DMS153 treated with DMSO at 0.1 percent for 48 hours (cell line): Measurements from ENCODE around the gene PNPLA7.
A peak's percentile ranks its signal among the peaks of the same experiment; 100 is the strongest.
"Not testable (repeated sequence)": the region's sequence is repeated elsewhere in the genome, so short reads cannot be mapped to it uniquely, and the experiment has no call there.

Experiments used
- DNase-seq: peaks from one replicate; lab custom pipeline; 2025; ENCODE audit not compliant: unreplicated experiment; lab: John Stamatoyannopoulos, UW

The PNPLA7 gene

GRCh38 chr9:137543237-137543963 is 6.8 kb downstream of the PNPLA7 start:
- DNase-seq = no peak

GRCh38 chr9:137542486-137542885 is 7.7 kb downstream of the PNPLA7 start:
- DNase-seq = no peak

DNA sequence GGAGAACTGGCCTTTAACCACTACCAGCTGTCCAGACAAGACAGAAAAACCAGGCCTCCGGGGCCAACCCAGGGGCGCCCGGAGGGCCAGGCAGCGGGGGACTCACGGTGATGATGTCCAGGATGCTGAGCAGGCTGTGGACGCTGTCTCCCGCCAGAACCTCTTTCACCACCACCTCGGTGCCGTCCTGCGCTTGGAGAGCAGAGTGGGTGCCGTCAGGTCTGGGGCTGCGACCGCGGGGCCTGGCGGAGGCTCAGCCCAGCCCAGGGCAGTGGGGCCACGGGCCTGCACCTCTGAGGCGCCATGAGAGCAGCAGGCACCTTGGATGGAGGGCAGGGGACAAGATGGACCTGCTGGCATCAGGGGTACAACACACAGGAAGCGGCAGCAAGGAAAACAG is 9.7 kb downstream of the PNPLA7 start:
- DNase-seq = no peak

- no peak for DNase-seq
Observed at GRCh38 chr9:137538058-137538457, 12.1 kb downstream of the PNPLA7 start.

- not testable (repeated sequence) for DNase-seq
Observed at GRCh38 chr9:137536594-137537131, 13.5 kb downstream of the PNPLA7 start.

- DNase-seq = no peak
Observed at GRCh38 chr9:137535120-137535428, 15.1 kb downstream of the PNPLA7 start.

- DNase-seq = peak; percentile 60
Observed at GRCh38 chr9:137534256-137535119, 15.7 kb downstream of the PNPLA7 start.

DNA sequence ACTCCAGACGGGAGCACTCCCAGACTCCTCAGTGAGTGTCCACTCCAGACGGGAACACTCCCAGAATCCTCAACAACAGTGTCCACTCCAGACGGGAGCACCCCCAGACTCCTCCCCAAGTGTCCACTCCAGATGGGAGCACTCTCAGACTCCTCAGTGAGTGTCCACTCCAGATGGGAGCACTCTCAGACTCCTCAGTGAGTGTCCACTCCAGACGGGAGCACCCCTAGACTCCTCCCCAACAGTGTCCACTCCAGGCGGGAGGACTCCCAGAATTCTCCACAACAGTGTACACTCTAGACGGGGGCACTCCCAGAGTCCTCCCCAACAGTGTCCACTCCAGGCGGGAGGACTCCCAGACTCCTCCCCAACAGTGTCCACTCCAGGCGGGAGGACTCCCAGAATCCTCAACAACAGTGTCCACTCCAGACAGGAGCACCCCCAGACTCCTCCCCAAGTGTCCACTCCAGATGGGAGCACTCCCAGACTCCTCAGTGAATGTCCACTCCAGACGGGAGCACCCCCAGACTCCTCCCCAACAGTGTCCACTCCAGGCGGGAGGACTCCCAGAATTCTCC is 17.2 kb downstream of the PNPLA7 start:
- DNase-seq = not testable (repeated sequence)

DNA sequence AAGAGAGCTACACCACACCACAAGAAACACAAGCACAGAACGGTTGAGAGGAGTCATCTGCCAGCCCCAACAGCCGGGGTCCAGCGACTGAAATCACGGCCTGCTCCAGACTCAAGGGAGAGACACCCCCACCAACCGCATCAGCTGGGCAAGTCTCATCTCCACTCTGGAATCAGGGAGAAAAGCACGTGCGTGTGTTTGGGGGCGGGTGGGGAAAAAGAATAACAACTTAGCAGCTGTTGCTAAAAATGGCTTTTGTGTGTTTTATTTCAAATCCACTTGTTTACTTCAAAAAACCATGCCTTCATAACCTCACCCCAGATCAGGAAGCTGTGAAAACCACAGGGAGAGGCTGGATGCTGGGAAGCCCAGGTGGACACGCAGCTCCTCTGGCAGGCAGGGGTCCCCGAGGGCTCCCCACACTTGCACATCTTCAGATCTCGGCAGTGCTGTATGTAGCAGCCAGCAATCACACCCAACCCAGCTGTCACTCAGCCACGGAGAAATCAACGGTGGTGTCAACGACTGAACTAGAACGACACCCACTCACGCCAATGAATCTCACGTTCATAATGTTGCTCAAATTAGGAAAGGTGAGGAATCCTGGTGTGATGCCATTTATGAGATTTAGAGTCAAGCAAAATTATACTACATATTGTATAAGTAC is 19.0 kb downstream of the PNPLA7 start:
- no peak for DNase-seq

DNA sequence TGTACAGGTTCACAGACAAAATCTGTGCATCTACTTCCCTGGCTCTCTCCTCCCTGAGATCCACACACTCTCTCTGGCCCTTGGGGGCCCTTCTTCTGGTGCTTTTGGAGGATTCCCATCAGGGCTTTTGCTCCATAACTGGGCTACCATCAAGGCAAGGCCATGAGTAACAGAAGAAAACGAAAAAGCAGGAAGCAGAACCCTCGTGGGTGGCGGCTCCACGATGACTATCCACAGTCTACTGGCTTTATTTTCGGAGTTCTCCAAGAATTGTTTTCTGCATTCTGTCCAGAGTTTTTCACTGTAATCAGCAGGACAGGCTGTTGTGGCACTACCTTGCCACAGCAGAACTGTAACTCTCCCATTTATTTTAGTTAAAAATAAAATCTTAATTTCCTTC is 19.9 kb downstream of the PNPLA7 start:
- DNase-seq = no peak

- no peak for DNase-seq
Observed at GRCh38 chr9:137524981-137525317, 25.3 kb downstream of the PNPLA7 start.

- DNase-seq = no peak
Observed at GRCh38 chr9:137524161-137524980, 25.8 kb downstream of the PNPLA7 start.

DNA sequence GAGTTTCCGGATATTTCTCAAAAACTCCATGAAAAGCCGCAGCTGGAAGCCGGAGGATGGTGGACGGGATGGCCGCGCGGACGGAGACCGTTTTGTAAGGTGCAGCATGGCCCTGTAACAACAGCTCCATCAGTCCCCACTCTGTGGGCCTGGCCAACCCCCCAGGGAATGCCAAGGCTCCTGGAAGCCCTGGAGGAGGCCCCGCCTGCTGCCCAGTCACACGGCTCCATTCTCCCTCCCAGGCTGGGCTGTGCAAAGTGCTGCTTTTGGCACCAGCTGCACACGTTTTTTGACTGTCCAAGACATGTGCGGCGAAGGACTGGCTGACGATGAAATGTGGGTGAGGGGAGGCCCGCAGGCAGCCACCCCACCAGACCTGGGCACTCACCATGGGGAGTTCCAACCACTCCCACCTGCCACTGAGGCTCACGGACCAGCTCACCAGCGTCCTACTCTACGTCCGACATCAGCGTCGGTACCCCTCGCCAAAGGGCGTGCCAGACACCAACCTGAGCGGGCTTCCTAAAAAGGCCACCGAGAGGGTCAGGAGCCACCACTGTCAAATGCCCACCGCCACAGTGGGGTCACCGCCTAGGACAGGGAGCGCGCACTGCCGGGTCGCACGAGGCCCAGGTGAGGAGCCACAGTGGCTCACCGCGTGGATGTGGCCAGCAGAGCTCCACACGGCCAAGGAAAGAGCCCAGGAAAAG is 27.3 kb downstream of the PNPLA7 start:
- DNase-seq = no peak

DNA sequence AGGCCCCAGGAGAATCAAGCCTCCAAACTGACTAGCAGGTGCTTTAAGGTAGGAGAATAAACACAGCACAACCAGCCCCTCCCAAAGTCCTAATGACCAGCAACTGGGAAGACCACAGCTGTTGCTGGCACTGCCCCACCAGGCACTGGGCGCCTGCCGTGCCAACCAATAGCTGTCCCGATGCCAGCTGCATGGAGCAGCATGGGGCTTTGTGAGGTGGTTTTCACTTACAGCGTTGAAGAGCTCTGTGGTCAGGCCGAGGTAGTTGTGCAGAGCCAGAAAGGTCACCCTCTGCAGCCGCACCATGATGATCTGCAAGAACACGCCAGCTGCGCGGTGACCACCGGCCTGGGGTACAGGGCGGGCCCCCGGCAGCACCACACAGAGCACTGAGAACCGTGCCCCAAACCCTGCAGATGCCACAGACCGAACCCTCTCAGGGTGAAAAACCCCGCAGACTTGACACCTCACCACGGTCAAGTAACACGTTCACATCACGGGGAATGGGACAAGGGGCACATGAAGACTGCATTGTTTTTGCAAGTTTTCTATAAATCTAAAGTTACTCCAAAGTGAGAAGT is 28.7 kb downstream of the PNPLA7 start:
- no peak for DNase-seq

DNA sequence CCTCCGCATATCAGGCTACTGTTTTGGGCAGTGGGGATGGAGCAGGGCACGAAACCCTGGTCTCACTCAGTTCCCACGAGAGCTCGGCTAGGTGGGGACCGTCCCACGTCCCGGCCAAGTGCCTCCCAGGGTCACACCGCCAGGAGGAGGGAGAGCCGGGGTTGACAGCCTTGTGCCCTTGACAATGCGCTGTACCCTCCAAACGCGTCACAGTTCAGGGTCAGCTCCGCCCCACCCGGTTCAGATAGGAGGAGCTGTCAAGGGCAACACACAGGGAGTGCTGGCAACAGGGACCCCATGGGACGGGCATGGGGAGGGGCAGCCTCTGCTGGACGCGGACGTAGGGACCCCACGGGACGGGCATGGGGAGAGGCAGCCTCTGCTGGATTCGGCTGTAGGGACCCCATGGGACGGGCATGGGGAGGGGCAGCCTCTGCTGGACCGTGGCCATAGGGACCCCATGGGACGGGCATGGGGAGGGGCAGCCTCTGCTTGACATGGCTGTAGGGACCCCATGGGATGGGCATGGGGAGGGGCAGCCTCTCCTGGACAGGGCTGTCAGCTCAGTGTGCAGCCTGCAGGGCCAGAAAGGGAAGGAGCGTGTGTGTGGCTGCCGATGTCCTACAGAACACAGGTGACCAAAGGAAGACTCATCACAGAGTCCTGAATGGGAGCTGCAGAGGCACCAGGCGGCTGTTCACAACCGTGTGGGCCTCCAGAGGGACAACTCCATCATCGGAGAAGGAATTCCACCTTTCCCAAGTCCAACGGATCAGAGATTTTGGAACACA is 29.4 kb downstream of the PNPLA7 start:
- DNase-seq = no peak

- DNase-seq = no peak
Observed at GRCh38 chr9:137519553-137519952, 30.6 kb downstream of the PNPLA7 start.

DNA sequence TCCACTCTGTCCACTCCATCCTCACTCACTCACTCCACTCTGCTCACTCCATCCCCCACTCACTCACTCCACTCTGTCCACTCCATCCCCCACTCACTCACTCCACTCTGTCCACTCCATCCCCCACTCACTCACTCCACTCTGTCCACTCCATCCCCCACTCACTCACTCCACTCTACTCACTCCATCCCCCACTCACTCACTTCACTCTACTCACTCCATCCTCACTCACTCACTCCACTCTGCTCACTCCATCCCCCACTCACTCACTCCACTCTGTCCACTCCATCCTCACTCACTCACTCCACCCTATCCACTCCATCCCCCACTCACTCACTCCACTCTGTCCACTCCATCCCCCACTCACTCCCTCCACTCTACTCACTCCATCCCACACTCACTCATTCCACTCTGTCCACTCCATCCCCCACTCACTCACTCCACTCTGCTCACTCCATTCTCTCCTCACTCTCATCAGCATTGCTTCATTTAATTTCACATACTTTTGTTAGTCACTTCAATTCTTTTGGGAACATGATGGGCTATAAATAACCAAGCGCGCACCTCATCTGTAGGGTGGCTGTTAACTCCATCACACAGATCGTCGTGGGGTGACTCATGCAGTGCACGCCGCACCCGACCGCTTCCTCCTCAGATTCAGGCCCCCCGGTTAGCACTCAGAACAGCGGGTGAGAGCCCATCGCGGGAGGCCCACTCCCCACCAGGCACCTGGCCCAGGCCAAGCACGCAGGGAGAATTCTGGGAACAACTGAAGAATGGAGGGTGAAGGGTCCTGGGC is 31.3 kb downstream of the PNPLA7 start:
- DNase-seq = not testable (repeated sequence)
